OCI-LY3 (cell line): ENCODE measurements around the gene CTBP2.

ENCODE experiments used
- H2AFZ ChIP-seq: fragments of 200-600, 300-600 bp; shearing (Covaris generic); 2 replicates; pipeline ENCODE4 v1.6.0; 2014; ENCODE audit warnings: antibody characterized with exemption, low read depth, low read length
- H3K27ac ChIP-seq: fragments of 200-600, 300-600 bp; sonication (generic); 2 replicates; pipeline ENCODE4 v1.5.1; 2014; ENCODE audit warnings: mild to moderate bottlenecking, low read length, moderate library complexity, mixed read lengths
- H3K27me3 ChIP-seq: fragments of 200-600, 300-600 bp; sonication (generic); 2 replicates; pipeline ENCODE4 v1.6.1; 2014; ENCODE audit warnings: low read depth, low read length, mixed read lengths
- H3K36me3 ChIP-seq: fragments of 200-600, 300-600 bp; sonication (generic); replicated peaks from 2 replicates; pipeline ENCODE3; 2014; ENCODE audit warnings: low read depth, low read length, mixed read lengths
- H3K4me1 ChIP-seq: fragments of 300-600, 200-600 bp; sonication (generic); 2 replicates; pipeline ENCODE4 v1.6.1; 2014; ENCODE audit warnings: low read length, mixed read lengths
- H3K4me2 ChIP-seq: fragments of 200-600, 300-600 bp; sonication (generic); 2 replicates; pipeline ENCODE4 v1.6.1; 2014; ENCODE audit warnings: low read length, mixed read lengths
- H3K4me3 ChIP-seq: fragments of 300-600, 200-600 bp; sonication (generic); 2 replicates; pipeline ENCODE4 v1.5.1; 2014; ENCODE audit warnings: antibody characterized with exemption, mild to moderate bottlenecking, low read length, moderate library complexity
- H3K79me2 ChIP-seq: fragments of 300-600, 200-600 bp; shearing (Covaris generic); 2 replicates; pipeline ENCODE4 v1.6.1; 2014; ENCODE audit warnings: mild to moderate bottlenecking, low read length, mixed read lengths
- H3K9ac ChIP-seq: fragments of 300-600, 200-600 bp; shearing (Covaris generic); 2 replicates; pipeline ENCODE4 v1.6.0; 2014; ENCODE audit warnings: mild to moderate bottlenecking, low read length, moderate library complexity
- H3K9me3 ChIP-seq: fragments of 200-600, 300-600 bp; shearing (Covaris generic); 2 replicates; pipeline ENCODE4 v1.6.1; 2014; ENCODE audit warnings: low read length, mixed read lengths; ENCODE audit not compliant: insufficient read depth
- H4K20me1 ChIP-seq: fragments of 200-600, 300-600 bp; sonication (generic); 2 replicates; pipeline ENCODE4 v1.6.1; 2016; ENCODE audit warnings: low read length, mixed read lengths; ENCODE audit not compliant: insufficient read depth
- EZH2phosphoT487 ChIP-seq: fragments of 200-600 bp; shearing (Covaris generic); IDR thresholded peaks from 2 replicates; pipeline ENCODE4 v1.6.1; 2018; ENCODE audit warnings: antibody characterized with exemption, mixed run types, low read depth
- TF ChIP-seq, protein P1 (sequence below): fragments of 200-600, 300-600 bp; sonication (generic); IDR thresholded peaks from 2 replicates; pipeline ENCODE4 v1.5.1; 2014; ENCODE audit warnings: antibody characterized with exemption, low read length, low read depth

The CTBP2 gene

DNA sequence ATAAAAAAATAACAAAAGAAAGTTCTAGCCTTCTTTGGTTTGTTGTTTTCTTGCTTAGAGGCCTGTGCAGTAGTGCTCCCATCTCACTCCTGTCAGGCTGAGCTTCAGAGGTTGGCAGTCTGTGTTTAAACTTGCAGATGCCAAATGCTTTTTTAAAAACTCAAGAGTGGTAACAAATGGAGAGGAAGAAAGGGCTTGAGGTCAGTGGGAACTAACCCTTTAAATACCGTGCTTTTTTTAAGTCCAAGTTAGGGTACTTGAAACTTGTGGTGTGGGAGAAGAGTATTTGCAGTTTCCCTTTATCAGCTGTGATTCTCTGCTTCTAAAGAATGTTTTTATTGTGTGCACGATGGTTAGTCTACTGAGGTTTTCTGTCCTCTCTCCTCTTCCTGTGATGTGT, 189.1 kb downstream of the CTBP2 start:
- no peaks in the 10 kb centered on the region for H3K79me2 ChIP-seq
- H3K9ac ChIP-seq: no peak overlapping the region
- no peak overlapping the region for H3K4me2 ChIP-seq
- no peak for TF ChIP-seq EZH2phosphoT487
- TF ChIP-seq, protein P1, sequence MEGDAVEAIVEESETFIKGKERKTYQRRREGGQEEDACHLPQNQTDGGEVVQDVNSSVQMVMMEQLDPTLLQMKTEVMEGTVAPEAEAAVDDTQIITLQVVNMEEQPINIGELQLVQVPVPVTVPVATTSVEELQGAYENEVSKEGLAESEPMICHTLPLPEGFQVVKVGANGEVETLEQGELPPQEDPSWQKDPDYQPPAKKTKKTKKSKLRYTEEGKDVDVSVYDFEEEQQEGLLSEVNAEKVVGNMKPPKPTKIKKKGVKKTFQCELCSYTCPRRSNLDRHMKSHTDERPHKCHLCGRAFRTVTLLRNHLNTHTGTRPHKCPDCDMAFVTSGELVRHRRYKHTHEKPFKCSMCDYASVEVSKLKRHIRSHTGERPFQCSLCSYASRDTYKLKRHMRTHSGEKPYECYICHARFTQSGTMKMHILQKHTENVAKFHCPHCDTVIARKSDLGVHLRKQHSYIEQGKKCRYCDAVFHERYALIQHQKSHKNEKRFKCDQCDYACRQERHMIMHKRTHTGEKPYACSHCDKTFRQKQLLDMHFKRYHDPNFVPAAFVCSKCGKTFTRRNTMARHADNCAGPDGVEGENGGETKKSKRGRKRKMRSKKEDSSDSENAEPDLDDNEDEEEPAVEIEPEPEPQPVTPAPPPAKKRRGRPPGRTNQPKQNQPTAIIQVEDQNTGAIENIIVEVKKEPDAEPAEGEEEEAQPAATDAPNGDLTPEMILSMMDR: no peak
- H3K27me3 ChIP-seq: no peaks in the 10 kb centered on the region
- no peaks in the 10 kb centered on the region for H3K4me1 ChIP-seq
- no peaks in the 10 kb centered on the region for H3K9me3 ChIP-seq
- no peak overlapping the region for H2AFZ ChIP-seq
- H3K36me3 ChIP-seq: peaks cover 8% of the 10 kb centered on the region
- H3K27ac ChIP-seq: no peak overlapping the region
- H3K4me3 ChIP-seq: no peak overlapping the region
- H4K20me1 ChIP-seq: peaks cover 8% of the 10 kb centered on the region; the same call in 1 of the 2 replicates

DNA sequence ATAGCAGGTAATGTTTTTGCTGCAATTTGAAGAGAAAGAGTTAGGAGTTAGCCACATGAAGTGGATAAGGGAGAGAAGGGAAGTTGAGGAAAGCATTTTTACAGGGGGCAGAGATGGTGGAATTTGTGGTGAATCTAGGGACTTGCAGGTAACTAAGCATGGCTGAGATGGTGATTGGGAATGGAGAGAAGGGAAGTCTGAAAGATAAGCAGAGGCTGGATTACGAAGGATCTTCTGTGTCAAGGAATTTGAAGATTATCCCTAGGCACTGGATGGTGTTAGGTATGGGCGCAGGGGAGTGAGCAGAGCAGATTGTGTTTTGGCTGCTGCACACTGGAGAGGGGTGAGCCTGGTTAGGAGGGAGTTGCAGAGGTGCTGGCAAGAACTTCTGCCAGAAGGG, 193.1 kb downstream of the CTBP2 start:
- Histone ChIP-seq H3K4me2 (no peak overlapping the region), H3K9me3 (no peaks in the 10 kb centered on the region), H3K9ac (no peak overlapping the region), H3K27ac (no peak overlapping the region), H2AFZ (no peak overlapping the region), H3K79me2 (peaks cover 8% of the 10 kb centered on the region; the same call in 1 of the 2 replicates), H4K20me1 (peaks cover 5% of the 10 kb centered on the region), H3K4me3 (no peak overlapping the region), H3K27me3 (no peaks in the 10 kb centered on the region), H3K36me3 (peaks cover 6% of the 10 kb centered on the region), H3K4me1 (no peaks in the 10 kb centered on the region)
- TF ChIP-seq EZH2phosphoT487: no peak
- TF ChIP-seq, protein P1: no peak

DNA sequence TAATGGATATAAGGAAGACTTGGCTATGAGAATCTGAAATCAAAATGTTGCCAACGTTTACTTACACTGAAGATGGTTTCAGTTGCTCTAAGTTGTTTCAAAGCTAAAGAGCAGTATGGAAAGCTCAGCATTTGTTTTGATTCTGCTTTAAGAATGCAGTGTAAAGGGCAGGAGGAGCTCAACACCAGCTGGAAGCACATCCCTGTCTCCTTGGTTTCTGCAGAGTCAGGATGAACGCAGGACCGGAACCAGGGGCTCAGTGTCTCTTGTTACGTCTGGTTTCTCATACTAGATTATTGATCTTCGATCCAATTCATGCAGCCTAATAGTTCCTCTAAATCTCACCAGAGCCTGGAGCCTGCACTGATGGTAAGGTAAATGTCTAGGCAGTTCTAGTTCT, 194.4 kb downstream of the CTBP2 start:
- no peak overlapping the region for H3K4me2 ChIP-seq
- no peaks in the 10 kb centered on the region for H3K27me3 ChIP-seq
- no peak overlapping the region for H2AFZ ChIP-seq
- H3K36me3 ChIP-seq: peaks cover 6% of the 10 kb centered on the region
- H3K4me1 ChIP-seq: no peaks in the 10 kb centered on the region
- H4K20me1 ChIP-seq: peaks cover 15% of the 10 kb centered on the region
- H3K79me2 ChIP-seq: peaks cover 14% of the 10 kb centered on the region; the same call in 1 of the 2 replicates
- no peak overlapping the region for H3K4me3 ChIP-seq
- TF ChIP-seq, protein P1: no peak
- no peak for TF ChIP-seq EZH2phosphoT487
- no peak overlapping the region for H3K9ac ChIP-seq
- no peak overlapping the region for H3K27ac ChIP-seq
- no peaks in the 10 kb centered on the region for H3K9me3 ChIP-seq

DNA sequence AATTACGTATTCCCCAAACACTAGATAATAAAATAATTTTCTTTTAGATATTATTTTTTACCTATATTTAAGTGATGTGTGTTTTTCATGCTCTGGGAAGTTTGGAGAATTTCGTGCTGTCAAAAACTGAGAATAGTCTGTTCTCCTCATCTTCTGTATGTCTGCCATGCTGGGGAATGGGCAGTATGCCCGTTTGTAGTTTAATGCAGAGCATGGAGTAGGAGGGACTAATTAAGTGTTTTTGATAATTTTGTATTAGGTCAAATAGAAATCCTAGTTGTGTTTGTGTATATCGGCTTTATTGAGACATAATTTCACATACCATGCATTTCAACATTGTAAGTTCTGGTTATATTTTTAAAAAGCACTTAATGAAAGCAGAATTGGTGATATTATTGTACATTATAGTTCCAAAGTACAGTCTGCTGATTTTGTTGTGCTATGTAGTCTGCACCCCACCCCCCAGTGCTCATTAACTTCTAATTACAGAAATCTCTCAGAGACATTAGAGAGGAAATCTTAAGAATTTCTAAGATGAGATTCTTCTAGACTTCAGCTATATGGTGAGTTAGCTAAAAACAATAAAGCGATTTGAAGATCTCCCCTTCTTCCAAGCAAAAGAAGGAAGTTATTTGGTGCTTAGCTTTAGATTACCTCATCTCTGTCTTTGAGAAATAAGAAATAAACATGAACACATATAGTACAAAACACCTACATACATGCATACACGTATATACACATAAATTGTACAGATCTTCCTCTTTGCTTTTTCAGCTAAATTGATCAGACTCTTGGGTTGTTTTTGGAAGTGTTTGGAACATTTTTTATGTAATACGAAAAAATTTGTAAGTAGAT, 196.3 kb downstream of the CTBP2 start:
- H3K36me3 ChIP-seq: peaks cover 6% of the 10 kb centered on the region
- H4K20me1 ChIP-seq: peaks cover 17% of the 10 kb centered on the region
- H3K79me2 ChIP-seq: peaks cover 23% of the 10 kb centered on the region

More for the DNA sequence above, 196.3 kb downstream of the CTBP2 start:
- Histone ChIP-seq H3K27ac (no peak overlapping the region), H2AFZ (no peak overlapping the region), H3K4me1 (no peaks in the 10 kb centered on the region), H3K4me2 (no peak overlapping the region), H3K9me3 (no peaks in the 10 kb centered on the region), H3K27me3 (no peaks in the 10 kb centered on the region), H3K4me3 (no peak overlapping the region), H3K9ac (no peak overlapping the region)
- TF ChIP-seq EZH2phosphoT487: no peak
- TF ChIP-seq, protein P1: no peak
